A673 (cell line): ENCODE measurements around the gene THADA.

ENCODE experiments used
- CTCF ChIP-seq: fragments of 300-800, 200-600 bp; sonication (generic); conservative IDR thresholded peaks from 2 replicates; pipeline ENCODE4 v1.5.1; 2017; ENCODE audit warnings: low read depth, mild to moderate bottlenecking, antibody characterized with exemption, low read length, moderate library complexity, mixed read lengths
- EZH2 ChIP-seq: fragments of 200-600 bp; sonication (generic); IDR thresholded peaks from 2 replicates; pipeline ENCODE4 v1.6.1; 2017; ENCODE audit warnings: borderline replicate concordance, low read depth, mild to moderate bottlenecking, mixed read lengths, antibody characterized with exemption, low read length; ENCODE audit not compliant: poor library complexity, severe bottlenecking

GRCh38 chr2:43408407-43409160 lies 187.3 kb downstream of the THADA start:
- TF ChIP-seq CTCF (no peak), EZH2 (no peak)
